NCI-H2196 (cell line): Measurements from ENCODE around the gene HBG1.

Source experiments
- DNase-seq: peaks from one replicate; lab custom pipeline; 2025; ENCODE audit not compliant: unreplicated experiment; lab: John Stamatoyannopoulos, UW

The HBG1 gene

DNA sequence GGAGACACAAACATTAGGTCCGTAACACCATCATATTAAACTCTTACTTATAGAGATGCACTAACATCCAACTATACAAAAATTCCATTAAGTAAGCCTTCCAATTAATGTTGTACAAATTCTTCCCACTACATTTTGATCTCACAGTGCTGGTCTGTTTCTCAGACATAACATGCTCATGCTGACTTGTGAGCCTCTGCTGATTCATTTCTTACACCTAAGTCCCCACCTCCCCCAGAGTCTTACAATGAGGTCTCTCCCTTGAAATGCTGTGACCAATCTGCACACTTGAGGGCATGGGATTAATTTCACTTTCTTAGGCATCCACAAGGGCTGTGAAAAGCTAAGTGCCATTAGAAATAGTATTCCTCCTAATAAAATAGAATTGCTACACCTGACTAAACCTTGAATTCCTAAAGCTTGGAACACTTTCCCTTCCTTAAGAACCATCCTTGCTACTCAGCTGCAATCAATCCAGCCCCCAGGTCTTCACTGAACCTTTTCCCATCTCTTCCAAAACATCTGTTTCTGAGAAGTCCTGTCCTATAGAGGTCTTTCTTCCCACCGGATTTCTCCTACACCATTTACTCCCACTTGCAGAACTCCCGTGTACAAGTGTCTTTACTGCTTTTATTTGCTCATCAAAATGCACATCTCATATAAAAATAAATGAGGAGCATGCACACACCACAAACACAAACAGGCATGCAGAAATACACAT, 2.0 kb downstream of the HBG1 start:
- no peak for DNase-seq

DNA sequence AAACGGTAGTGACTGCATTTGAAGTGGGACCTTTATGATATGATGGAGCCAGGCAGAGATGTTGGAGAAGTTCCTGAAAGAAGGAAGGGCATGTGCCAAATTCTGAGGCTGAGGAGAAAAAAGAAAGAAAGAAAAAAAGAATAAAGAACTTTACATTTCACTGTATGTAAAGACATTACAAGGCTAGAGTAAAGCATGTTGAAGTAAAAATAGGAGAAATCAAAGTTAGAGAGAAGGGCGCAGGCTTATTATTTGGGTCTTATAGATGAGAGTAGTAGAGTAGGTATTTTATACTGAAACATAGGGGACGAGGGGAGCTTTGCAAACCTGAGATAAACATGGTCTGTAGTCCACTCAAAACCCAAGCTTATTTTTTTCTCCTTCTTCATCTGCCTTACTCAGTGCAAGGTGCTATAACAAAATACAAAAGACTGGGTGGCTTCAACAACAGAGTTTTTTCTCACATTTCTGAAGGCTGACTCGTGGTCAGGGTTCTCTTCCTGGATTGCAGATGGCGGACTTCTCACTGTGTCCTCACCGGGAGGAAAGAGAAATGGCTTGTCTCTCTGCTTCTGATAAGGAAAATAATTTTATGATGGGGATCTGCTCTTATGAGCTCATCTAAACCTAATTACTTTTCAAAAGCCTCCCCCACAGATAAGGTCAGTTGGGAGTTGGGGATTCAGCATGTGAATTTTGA, 2.7 kb downstream of the HBG1 start:
- DNase-seq, result no peak

DNA sequence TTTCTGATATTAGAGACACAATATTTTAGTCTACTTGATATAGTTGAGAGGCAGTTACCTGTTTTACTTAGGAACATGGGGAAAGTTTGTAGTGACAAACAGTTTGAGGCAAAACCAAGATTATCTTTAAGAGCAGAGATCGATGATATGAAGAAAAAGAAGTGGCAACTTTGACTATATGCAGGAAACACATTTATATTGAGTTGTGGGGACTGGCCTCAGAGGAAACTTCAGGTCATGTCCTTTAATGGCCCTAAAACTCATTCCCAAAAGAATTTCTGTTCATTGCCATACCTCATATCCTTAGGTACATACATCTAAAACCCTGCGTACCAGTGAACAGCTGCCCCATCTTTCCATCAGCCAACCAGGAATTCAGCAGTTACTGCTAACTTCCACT, 4.5 kb downstream of the HBG1 start:
- DNase-seq, result no peak

DNA sequence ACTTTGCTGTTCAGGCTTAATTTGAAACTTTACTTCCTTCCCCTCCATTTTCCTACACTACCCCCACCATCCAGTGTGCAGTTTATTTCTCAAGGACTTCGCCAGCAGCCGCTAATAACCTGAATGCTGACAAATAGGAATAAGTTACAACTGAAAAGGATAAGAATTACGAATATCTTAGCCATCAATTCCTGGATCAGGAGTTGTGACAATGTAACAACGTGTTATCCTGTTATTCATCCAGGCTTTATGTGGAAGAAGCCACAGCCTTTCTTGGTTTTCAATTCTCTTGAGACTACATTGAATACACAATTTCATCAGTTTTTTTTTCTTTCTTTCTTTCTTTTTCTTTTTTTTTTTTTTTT, 5.9 kb downstream of the HBG1 start:
- DNase-seq, result no peak

GRCh38 chr11:5242933-5243815, 6.5 kb downstream of the HBG1 start:
- DNase-seq, result no peak

DNA sequence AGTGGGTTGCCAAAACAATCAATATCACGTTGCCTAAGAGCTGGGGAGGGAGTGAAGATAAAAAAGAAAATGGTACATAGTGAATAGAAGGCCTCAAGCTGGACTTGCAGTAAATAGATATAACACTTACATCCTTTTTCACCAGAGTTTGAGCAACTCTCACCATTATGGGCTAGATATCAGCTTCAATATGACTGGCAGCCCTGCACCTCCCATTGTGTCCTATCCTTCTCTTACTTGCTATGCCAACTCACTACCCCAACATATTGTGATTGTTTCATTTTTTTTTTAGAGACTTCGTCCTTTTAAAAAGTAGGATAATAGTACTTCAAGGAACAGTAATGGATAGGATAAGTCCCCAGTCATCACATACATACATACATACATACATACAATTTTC, 7.4 kb downstream of the HBG1 start:
- no peak for DNase-seq

DNA sequence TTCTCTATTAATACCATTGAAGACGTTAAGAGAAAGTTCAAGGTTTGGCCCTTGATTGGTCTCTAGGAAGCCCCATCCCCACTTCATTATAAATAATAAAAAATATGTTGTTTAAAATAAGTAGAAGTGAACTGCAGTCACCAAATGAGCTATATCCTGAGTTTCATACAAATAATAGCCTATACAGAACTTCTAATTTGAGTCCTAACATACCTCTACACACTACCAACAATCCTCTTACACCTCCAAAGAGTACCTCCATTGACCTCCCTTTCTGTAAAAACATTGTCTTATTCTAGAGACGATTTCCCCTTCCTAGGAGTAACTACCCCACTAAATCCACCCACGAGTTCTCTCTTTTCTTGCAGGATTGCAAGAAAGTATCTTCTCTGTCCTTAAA, 8.2 kb downstream of the HBG1 start:
- DNase-seq, result no peak

DNA sequence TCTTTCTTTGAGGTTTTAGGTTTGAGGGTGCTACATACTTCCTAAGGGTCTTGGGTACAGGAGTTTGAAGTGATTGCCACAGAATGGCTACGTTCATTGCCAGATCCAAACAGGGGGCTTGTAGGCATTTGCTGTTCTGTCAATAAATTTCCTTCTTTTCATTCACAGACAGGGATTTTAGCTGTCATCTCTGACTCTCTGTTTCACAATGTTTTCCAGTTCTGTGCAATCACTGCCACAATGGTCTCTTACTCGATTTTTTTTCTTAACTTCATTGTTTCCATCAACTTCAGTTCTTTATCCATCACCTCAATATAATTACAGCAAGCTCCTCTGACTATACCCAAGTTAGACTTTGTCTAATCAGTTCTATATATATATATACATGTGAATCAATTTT, 9.2 kb downstream of the HBG1 start:
- no peak for DNase-seq

GRCh38 chr11:5240056-5240455, 9.6 kb downstream of the HBG1 start:
- no peak for DNase-seq

DNA sequence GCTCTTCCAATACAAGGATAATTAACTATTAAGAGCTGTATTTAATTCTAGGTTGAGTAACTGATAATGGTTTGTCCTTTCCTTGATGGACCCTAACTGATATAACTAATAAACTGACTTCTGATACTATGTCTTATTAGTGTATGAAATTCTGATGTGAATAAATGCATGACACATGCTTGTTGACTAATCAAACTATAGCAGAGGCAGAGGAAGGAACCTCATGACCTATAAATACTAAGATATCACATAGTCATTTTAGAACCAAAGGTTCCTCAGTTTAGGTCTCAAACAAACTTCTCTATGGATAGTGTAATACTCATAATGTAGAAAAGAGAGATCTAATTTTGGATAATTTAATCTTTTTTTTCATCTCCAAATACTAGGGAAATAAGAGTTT, 10.6 kb downstream of the HBG1 start:
- no peak for DNase-seq

DNA sequence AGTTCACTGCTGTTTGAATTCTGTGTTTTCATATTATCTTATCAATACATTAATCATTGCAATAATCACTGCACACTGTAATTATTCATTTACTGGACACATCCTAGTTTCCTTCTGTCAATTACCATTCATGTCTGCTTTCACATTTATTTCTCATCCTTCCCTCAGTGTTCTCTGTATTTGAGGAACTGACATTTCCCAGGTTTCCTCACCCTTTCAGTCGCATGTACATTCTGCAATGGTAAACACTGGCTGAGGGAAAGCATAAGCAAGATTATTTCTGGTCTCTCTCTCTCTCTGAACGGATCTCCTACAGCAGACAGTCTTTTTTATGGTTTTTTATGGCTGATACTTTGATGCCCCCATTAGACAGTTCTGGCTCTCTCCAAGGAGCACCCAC, 11.2 kb downstream of the HBG1 start:
- DNase-seq, result no peak

DNA sequence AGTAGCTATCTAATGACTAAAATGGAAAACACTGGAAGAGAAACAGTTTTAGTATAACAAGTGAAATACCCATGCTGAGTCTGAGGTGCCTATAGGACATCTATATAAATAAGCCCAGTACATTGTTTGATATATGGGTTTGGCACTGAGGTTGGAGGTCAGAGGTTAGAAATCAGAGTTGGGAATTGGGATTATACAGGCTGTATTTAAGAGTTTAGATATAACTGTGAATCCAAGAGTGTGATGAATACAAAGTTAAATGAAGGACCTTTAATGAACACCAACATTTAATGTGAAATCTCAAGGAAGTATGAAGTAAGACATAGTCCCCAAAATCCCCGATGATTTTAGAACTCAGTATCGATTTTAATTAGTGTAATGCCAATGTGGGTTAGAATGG, 12.2 kb downstream of the HBG1 start:
- no peak for DNase-seq

DNA sequence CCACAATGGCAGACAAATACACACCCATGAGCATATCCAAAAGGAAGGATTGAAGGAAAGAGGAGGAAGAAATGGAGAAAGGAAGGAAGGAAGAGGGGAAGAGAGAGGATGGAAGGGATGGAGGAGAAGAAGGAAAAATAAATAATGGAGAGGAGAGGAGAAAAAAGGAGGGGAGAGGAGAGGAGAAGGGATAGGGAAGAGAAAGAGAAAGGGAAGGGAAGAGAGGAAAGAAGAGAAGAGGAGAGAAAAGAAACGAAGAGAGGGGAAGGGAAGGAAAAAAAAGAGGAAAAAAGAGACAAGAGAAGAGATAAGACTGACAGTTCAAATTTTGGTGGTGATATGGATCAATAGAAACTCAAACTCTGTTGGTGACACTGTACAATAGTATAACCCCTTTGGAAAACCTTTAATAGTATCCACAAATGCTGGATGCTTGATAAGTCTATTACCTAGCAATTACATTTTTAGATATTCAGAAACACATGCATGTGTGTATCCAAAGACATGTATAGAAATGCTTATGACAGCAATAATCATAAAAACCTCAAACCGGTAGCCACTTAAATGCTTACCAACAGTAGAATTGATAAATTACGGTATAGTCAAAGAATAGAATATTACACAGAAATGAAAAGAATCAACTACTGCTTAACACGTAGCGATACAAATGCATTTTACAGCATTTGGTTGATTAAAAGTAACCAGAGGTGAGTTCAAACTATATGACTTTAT, 14.1 kb downstream of the HBG1 start:
- DNase-seq, result no peak

DNA sequence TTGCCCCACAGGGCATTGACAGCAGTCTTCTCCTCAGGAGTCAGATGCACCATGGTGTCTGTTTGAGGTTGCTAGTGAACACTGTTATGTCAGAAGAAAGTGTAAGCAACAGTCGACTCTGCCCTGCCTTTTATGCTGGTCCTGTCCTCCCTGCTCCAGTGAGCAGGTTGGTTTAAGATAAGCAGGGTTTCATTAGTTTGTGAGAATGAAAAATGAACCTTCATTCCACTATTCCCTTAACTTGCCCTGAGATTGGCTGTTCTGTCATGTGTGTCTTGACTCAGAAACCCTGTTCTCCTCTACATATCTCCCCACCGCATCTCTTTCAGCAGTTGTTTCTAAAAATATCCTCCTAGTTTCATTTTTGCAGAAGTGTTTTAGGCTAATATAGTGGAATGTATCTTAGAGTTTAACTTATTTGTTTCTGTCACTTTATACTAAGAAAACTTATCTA, 15.2 kb downstream of the HBG1 start, which contains the start of gene HBD:
Gene HBD (minus strand): TSS at position 103 of the 454 bp plus-strand sequence. CDS start 50 bp downstream, at position 53.
- no peak for DNase-seq

GRCh38 chr11:5233307-5233706, 16.4 kb downstream of the HBG1 start:
- no peak for DNase-seq

GRCh38 chr11:5232821-5233220, 16.8 kb downstream of the HBG1 start:
- DNase-seq, result no peak

GRCh38 chr11:5232176-5232575, 17.5 kb downstream of the HBG1 start:
- no peak for DNase-seq

- no peak for DNase-seq
These were observed 18.5 kb downstream of the HBG1 start for GRCh38 chr11:5231111-5231510.

GRCh38 chr11:5230266-5230665, 19.4 kb downstream of the HBG1 start:
- DNase-seq, result no peak

- no peak for DNase-seq
These were observed 19.9 kb downstream of the HBG1 start for GRCh38 chr11:5229796-5230195.

DNA sequence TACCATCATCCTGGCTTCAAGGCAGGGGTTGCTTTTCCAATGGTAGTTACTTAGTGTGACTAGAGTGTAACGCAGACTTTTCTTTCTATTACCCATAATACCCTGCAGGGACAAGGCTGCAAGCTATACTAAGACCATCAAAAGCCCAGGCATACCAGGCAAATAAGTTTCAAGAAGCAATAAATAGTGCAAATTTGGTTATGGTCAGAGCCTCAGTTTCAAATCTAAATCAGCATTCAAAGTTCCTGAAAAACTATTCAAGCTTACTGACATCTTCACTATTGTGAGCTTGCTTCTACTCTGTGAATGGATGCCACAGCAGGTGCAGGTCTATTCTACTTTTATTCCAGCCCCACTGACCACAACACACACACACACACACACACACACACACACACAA, 20.3 kb downstream of the HBG1 start:
- no peak for DNase-seq
